ENCODE measurements around the gene CRB2. TPM values are rescaled to one million over a fixed set of nuclear protein-coding genes. Genes with fewer than 3 reads are reported as not detected.

CRB2 gene
- total and polyA plus RNA-seq, 2 experiments from 2014 or later = 5.5 to 7.0 TPM

DNA sequence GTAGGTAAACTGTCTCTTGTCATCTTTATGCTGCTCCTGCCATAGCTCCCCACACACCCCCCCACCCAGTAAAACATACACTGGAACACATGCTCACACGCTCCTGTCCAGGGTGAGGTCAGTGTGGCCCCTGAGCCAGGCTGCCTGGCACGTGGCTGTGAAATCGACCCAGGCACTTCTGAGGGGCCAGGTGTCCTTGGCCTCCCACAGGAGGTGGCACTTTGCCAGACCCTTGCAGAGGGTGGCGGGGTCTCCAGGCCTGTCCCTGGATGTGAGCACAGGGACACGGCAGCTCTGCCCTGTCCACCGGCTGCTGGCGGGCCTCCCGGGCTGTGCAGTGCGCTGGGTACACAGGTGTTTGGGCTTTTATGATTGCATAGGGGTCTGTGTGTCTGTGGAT, 10.0 kb upstream of the CRB2 start:
- no peak for TF ChIP-seq EZH2 (IDR thresholded peaks at IDR 0.05; ENCODE audit: borderline replicate concordance)
- TF ChIP-seq, protein P1, sequence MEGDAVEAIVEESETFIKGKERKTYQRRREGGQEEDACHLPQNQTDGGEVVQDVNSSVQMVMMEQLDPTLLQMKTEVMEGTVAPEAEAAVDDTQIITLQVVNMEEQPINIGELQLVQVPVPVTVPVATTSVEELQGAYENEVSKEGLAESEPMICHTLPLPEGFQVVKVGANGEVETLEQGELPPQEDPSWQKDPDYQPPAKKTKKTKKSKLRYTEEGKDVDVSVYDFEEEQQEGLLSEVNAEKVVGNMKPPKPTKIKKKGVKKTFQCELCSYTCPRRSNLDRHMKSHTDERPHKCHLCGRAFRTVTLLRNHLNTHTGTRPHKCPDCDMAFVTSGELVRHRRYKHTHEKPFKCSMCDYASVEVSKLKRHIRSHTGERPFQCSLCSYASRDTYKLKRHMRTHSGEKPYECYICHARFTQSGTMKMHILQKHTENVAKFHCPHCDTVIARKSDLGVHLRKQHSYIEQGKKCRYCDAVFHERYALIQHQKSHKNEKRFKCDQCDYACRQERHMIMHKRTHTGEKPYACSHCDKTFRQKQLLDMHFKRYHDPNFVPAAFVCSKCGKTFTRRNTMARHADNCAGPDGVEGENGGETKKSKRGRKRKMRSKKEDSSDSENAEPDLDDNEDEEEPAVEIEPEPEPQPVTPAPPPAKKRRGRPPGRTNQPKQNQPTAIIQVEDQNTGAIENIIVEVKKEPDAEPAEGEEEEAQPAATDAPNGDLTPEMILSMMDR (IDR thresholded peaks at IDR 0.05; ENCODE audit: poor library complexity) = no peak
- no peak for TF ChIP-seq EZH2phosphoT487 (IDR thresholded peaks at IDR 0.05; ENCODE audit: low read depth, severe bottlenecking, unreplicated experiment)
- no peaks in the 10 kb centered on the region for H3K9me2 ChIP-seq (replicated peaks; ENCODE audit: insufficient read depth)
- H4K20me1 ChIP-seq (ENCODE audit: insufficient read depth, poor library complexity, severe bottlenecking) = no peaks in the 10 kb centered on the region
- no peak overlapping the region for H3K4me3 ChIP-seq
- DNase-seq (ENCODE audit: low spot score) = no peak
- no peak overlapping the region for H3K4me2 ChIP-seq
- H3K9me3 ChIP-seq (ENCODE audit: low read depth) = no peaks in the 10 kb centered on the region
- no peak overlapping the region for H2AFZ ChIP-seq
- no peaks in the 10 kb centered on the region for H3K79me2 ChIP-seq
- H3K4me1 ChIP-seq (ENCODE audit: insufficient read depth) = peaks cover 9% of the 10 kb centered on the region
- peak overlapping the region; percentile 21 for H3K27ac ChIP-seq
- no peaks in the 10 kb centered on the region for H3K27me3 ChIP-seq
- 85% methylated on average over 6 of the region's 9 CpGs for WGBS (ENCODE audit: low lambda C conversion rate, missing lambda C conversion rate)
- no peaks in the 10 kb centered on the region for H3K36me3 ChIP-seq (replicated peaks; ENCODE audit: insufficient read depth, low read depth)

DNA sequence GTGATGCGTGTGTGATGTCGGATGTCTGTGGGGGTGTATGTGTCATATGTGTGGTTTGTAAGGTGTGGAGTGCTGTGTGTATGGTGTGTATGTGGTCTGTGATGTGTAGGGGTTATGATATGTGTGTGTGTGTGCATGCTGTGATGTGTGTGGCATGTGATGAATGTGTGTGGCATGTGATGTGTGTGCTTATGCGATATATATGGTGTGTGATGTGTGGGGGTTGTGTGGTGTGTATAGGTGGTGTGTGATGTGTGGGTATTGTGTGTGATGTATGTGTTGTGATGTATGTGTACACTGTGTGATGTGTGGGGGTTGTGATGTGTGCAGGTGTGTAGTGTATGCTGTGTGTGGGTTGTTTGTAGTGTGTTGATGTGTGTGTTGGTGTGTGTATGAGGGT, 9.2 kb upstream of the CRB2 start:
- DNase-seq (ENCODE audit: low spot score) = no peak
- Histone ChIP-seq H3K36me3 (replicated peaks; ENCODE audit: insufficient read depth, low read depth) (no peaks in the 10 kb centered on the region), H3K27me3 (no peaks in the 10 kb centered on the region), H3K79me2 (no peaks in the 10 kb centered on the region), H3K27ac (no peak overlapping the region), H4K20me1 (ENCODE audit: insufficient read depth, poor library complexity, severe bottlenecking) (no peaks in the 10 kb centered on the region), H2AFZ (no peak overlapping the region), H3K4me2 (no peak overlapping the region), H3K4me1 (ENCODE audit: insufficient read depth) (peaks cover 9% of the 10 kb centered on the region), H3K4me3 (no peak overlapping the region), H3K9me2 (replicated peaks; ENCODE audit: insufficient read depth) (no peaks in the 10 kb centered on the region), H3K9me3 (ENCODE audit: low read depth) (no peaks in the 10 kb centered on the region)
- TF ChIP-seq, protein P1 (IDR thresholded peaks at IDR 0.05; ENCODE audit: poor library complexity) = no peak
- TF ChIP-seq EZH2phosphoT487 (IDR thresholded peaks at IDR 0.05; ENCODE audit: low read depth, severe bottlenecking, unreplicated experiment) = no peak
- no peak for TF ChIP-seq EZH2 (IDR thresholded peaks at IDR 0.05; ENCODE audit: borderline replicate concordance)
- 98% methylated on average over 3 of the region's 3 CpGs for WGBS (ENCODE audit: low lambda C conversion rate, missing lambda C conversion rate)

DNA sequence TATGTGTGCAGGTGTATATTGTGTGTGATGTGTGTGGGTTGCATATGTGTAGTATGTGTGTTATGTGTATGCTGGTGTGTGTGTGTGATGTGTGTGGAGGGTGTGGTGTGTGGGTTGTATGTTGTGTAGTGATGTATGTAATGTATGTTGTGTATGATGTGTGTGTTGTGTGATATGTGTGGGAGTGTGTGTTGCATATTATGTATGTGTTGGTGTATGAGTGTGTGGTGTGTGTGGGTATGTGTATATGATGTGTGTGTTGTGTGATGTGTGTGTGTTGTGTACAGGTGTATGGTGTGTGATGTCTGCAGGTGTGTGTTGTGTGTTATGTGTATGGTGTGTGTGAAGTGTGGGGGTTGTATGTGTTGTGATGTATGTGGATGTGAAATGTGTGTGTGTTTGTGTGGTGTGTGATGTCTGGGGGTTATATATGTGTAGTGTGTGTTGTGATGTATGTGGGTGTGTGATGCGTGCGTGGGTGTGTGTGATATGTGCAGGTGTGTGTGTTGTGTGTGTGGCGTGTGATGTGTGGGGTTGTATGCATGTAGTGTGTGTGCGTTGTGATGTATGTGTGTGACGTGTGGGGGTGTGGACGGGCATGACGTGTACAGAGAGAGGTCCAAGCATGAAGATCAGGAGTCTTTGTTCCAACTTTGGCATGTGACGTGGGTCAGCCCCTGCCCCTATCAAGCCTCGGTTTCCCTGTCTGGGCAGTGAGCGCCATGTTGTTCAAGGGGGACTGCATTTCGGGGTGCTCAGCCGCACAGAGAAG, 8.5 kb upstream of the CRB2 start:
- no peak overlapping the region for H3K4me3 ChIP-seq
- no peaks in the 10 kb centered on the region for H3K79me2 ChIP-seq
- no peak overlapping the region for H3K4me2 ChIP-seq
- H3K36me3 ChIP-seq (replicated peaks; ENCODE audit: insufficient read depth, low read depth) = no peaks in the 10 kb centered on the region
- no peaks in the 10 kb centered on the region for H4K20me1 ChIP-seq (ENCODE audit: insufficient read depth, poor library complexity, severe bottlenecking)
- no peak overlapping the region for H3K27ac ChIP-seq
- H2AFZ ChIP-seq = no peak overlapping the region
- H3K9me3 ChIP-seq (ENCODE audit: low read depth) = no peaks in the 10 kb centered on the region
- no peak for TF ChIP-seq EZH2 (IDR thresholded peaks at IDR 0.05; ENCODE audit: borderline replicate concordance)
- TF ChIP-seq EZH2phosphoT487 (IDR thresholded peaks at IDR 0.05; ENCODE audit: low read depth, severe bottlenecking, unreplicated experiment) = no peak
- TF ChIP-seq, protein P1 (IDR thresholded peaks at IDR 0.05; ENCODE audit: poor library complexity) = no peak
- H3K9me2 ChIP-seq (replicated peaks; ENCODE audit: insufficient read depth) = no peaks in the 10 kb centered on the region
- peaks cover 9% of the 10 kb centered on the region for H3K4me1 ChIP-seq (ENCODE audit: insufficient read depth)
- WGBS (ENCODE audit: low lambda C conversion rate, missing lambda C conversion rate) = 79% methylated on average over 9 of the region's 12 CpGs
- no peaks in the 10 kb centered on the region for H3K27me3 ChIP-seq
- DNase-seq (ENCODE audit: low spot score) = no peak
